AG04449 (cell line): ENCODE results near the gene FRRS1.

Experiments
- CTCF ChIA-PET: fragments of 350-600 bp; formaldehyde crosslinking; extraction: SDS; loops from one replicate; lab custom pipeline; 2021; ENCODE audit warnings: antibody characterized with exemption; lab: Yijun Ruan, JAX
- POLR2A ChIA-PET: fragments of 400-600, 350-600 bp; formaldehyde crosslinking; extraction: SDS; loops from one replicate; lab custom pipeline; 2020; ENCODE audit warnings: antibody characterized with exemption, inconsistent platforms; lab: Yijun Ruan, JAX
- DNase-seq: peaks from one replicate; pipeline ENCODE4 v3.0.0-alpha.2; 2010; ENCODE audit warnings: low read depth, low spot score
- H3K4me3 ChIP-seq: 2 replicates; pipeline ENCODE4 v1.5.1; 2011; ENCODE audit warnings: low read depth, mild to moderate bottlenecking, control low read depth, low read length
- CTCF ChIP-seq: IDR thresholded peaks from one replicate; pipeline ENCODE4 v1.5.1; 2011; ENCODE audit warnings: mild to moderate bottlenecking, moderate library complexity, low read length, control low read depth, inconsistent platforms; ENCODE audit not compliant: insufficient read depth; ENCODE audit errors: missing control alignments

The FRRS1 gene

GRCh38 chr1:99782920-99783319 lies 16.5 kb upstream of the FRRS1 start:
- no peak overlapping the region for H3K4me3 ChIP-seq
- ChIA-PET POLR2A (no interaction called here), CTCF (no interaction called here)
- no peak for TF ChIP-seq CTCF
- DNase-seq, result no peak

- no peak for TF ChIP-seq CTCF
- no peak overlapping the region for H3K4me3 ChIP-seq
- POLR2A ChIA-PET, result no interaction called here
- no peak for DNase-seq
- CTCF ChIA-PET, result no interaction called here
These were observed 16.0 kb upstream of the FRRS1 start for GRCh38 chr1:99782397-99782796.

- H3K4me3 ChIP-seq, result no peak overlapping the region
- ChIA-PET POLR2A (no interaction called here), CTCF (no interaction called here)
- no peak for TF ChIP-seq CTCF
- no peak for DNase-seq
These were observed 15.4 kb upstream of the FRRS1 start for GRCh38 chr1:99781798-99782197.

- CTCF ChIA-PET, result no interaction called here
- POLR2A ChIA-PET, result no interaction called here
- H3K4me3 ChIP-seq, result no peak overlapping the region
- no peak for TF ChIP-seq CTCF
- DNase-seq, result no peak
These were observed 11.3 kb upstream of the FRRS1 start for GRCh38 chr1:99777752-99778151.

GRCh38 chr1:99776120-99776519 lies 9.7 kb upstream of the FRRS1 start:
- no peak for DNase-seq
- no peak overlapping the region for H3K4me3 ChIP-seq
- TF ChIP-seq CTCF, result no peak
- ChIA-PET POLR2A (no interaction called here), CTCF (no interaction called here)

- ChIA-PET POLR2A (no interaction called here), CTCF (no interaction called here)
- DNase-seq, result no peak
- H3K4me3 ChIP-seq, result no peak overlapping the region
- no peak for TF ChIP-seq CTCF
These were observed 6.4 kb upstream of the FRRS1 start for GRCh38 chr1:99772809-99773208.
